ENCODE data around the gene OTUB2. TPM values are rescaled to one million over a fixed set of nuclear protein-coding genes. Genes with fewer than 3 reads are reported as not detected.

Gene OTUB2
- total and polyA plus RNA-seq, 11 donors: 0.09 to 0.60 (median 0.38) TPM

DNA sequence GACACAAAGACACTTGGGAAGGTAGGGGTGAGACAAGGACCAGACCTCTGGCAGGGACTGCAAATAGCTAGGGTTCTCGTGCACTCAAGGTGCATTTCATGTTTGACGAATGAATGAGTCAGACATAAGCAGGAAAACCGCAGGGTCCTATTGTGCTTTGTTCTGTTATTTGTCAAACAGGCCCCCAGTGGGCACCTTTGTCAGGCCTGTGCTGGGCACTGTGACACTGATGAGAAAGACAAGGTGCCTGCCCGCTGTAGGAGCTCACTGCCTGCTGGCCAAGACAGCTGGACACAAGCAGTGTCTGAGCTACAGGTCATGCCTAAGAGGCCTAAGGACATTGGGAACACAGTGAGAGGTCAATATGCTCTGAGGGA is 2.3 kb downstream of the OTUB2 start:
- DNase-seq (no peak), ATAC-seq (no peak)
- no peak overlapping the region for H3K4me3 ChIP-seq
- H3K9me3 ChIP-seq: no peaks in the 10 kb centered on the region
- H3K36me3 ChIP-seq: no peaks in the 10 kb centered on the region
- intact Hi-C loops (cut with DNase I): loop anchor here in 1 of 10 donors (10.0 kb wide), 1 partner anchor 824 kb away; the partner anchor contains the start of genes GON7 and UBR7
- no peak for TF ChIP-seq POLR2A (IDR thresholded peaks at IDR 0.05)
- TF ChIP-seq, protein P1, sequence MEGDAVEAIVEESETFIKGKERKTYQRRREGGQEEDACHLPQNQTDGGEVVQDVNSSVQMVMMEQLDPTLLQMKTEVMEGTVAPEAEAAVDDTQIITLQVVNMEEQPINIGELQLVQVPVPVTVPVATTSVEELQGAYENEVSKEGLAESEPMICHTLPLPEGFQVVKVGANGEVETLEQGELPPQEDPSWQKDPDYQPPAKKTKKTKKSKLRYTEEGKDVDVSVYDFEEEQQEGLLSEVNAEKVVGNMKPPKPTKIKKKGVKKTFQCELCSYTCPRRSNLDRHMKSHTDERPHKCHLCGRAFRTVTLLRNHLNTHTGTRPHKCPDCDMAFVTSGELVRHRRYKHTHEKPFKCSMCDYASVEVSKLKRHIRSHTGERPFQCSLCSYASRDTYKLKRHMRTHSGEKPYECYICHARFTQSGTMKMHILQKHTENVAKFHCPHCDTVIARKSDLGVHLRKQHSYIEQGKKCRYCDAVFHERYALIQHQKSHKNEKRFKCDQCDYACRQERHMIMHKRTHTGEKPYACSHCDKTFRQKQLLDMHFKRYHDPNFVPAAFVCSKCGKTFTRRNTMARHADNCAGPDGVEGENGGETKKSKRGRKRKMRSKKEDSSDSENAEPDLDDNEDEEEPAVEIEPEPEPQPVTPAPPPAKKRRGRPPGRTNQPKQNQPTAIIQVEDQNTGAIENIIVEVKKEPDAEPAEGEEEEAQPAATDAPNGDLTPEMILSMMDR (IDR thresholded peaks at IDR 0.05): no peak
- peaks cover 0 to 15% (median 1%) of the 10 kb centered on the region in 12 donors for H3K4me1 ChIP-seq
- H3K27me3 ChIP-seq: no peaks in the 10 kb centered on the region
- WGBS, 4 donors: 80 to 86% (median 85%) methylated on average over 4 of the region's 4 CpGs
- no peak overlapping the region for H3K27ac ChIP-seq

DNA sequence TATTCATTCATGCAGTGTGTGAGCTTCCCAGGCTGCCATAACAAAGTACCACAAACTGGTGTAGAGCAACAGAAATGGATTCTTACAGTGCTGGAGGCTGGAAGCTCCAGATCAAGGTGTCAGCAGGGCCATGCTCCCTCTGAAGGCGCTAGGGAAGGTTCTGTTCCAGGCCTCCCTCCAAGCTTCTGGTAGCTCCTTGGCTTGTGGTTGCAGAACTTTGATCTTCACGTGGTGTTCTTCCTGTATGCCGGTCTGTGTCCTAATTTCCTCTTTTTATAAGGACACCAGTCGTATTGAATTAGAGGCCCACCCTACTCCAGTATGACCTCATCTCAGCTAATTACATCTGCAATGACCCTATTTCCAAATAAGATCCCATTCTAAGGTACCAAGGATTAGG is 3.1 kb downstream of the OTUB2 start:
- no peaks in the 10 kb centered on the region for H3K36me3 ChIP-seq
- intact Hi-C loops (cut with DNase I): loop anchor here in 1 of 10 donors (10.0 kb wide), 1 partner anchor 824 kb away; the partner anchor contains the start of genes GON7 and UBR7
- H3K4me1 ChIP-seq: peaks cover 0 to 15% (median 1%) of the 10 kb centered on the region in 12 donors
- no peak overlapping the region for H3K27ac ChIP-seq
- no peaks in the 10 kb centered on the region for H3K9me3 ChIP-seq
- ATAC-seq (no peak), DNase-seq (no peak)
- 61 to 87% (median 67%) methylated on average over 4 of the region's 4 CpGs for WGBS, 4 donors
- H3K27me3 ChIP-seq: no peaks in the 10 kb centered on the region
- TF ChIP-seq POLR2A (IDR thresholded peaks at IDR 0.05): no peak
- TF ChIP-seq, protein P1 (IDR thresholded peaks at IDR 0.05): no peak
- no peak overlapping the region for H3K4me3 ChIP-seq

DNA sequence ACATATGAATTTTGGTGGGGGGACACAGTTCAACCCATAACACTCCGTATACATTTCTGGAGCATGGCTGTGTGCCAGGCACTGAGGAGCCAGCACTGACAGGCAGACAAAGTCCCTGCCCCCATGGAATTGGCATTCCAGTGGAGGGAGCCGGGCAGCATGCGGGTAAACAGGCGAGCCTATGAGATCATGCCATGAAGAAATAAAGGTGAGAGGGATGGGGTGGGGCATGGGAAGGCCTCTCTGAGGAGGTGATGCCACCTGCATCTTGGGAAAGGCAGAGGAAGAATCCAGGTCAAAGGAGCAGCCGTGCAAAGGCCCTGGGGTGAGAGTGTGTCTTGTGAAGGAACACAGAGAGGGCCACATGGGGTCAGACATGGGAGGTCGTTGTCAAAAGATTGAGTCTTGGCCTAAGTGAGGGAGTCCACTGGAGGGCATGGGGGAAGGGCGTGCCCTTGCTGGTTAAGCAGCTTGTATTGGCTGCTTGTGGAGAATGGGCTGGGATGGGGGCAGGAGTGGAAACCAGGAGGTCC is 3.6 kb downstream of the OTUB2 start:
- peaks cover 0 to 15% (median 1%) of the 10 kb centered on the region in 12 donors for H3K4me1 ChIP-seq
- 87 to 93% (median 90%) methylated on average over 7 of the region's 7 CpGs for WGBS, 4 donors
- H3K9me3 ChIP-seq: peaks cover 0 to 3% (median 0%) of the 10 kb centered on the region in 12 donors
- no peak overlapping the region for H3K4me3 ChIP-seq
- TF ChIP-seq, protein P1 (IDR thresholded peaks at IDR 0.05): no peak
- no peak for TF ChIP-seq POLR2A (IDR thresholded peaks at IDR 0.05)
- intact Hi-C loops (cut with DNase I): loop anchor here in 3 of 10 donors (10.0 kb wide), 2 partner anchors 455 to 825 kb away; partner anchors contain the start of genes GON7 (in 1 of the 3) and UBR7 (in 1 of the 3)
- no peaks in the 10 kb centered on the region for H3K27me3 ChIP-seq
- H3K36me3 ChIP-seq: no peaks in the 10 kb centered on the region
- DNase-seq (no peak), ATAC-seq (no peak)
- no peak overlapping the region for H3K27ac ChIP-seq

DNA sequence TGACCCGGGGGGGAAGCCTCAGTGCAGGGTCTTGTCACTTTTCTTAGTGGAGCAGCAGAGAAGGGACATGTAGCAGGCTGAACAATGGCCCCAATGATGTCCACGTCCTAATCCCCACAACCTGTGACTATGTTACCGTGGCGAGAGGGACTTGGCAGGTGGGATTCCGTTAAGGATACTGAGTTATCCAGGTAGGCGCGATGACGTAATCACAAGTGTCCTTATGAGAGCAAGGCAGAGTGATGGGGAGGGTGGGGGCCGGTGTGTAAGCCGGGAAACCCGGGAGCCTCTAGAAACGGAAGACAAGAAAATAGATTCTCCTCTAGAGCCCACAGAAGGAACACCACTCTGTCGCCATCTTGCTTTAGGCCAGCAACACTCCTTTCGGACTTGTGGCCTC is 4.4 kb downstream of the OTUB2 start:
- whole genome bisulfite sequencing, 4 donors: 87 to 92% (median 90%) methylated on average over 14 of the region's 14 CpGs

More for the DNA sequence above, 4.4 kb downstream of the OTUB2 start:
- Histone ChIP-seq H3K27me3 (no peaks in the 10 kb centered on the region), H3K4me1 (peaks cover 0 to 15% (median 1%) of the 10 kb centered on the region in 12 donors), H3K4me3 (no peak overlapping the region), H3K36me3 (no peaks in the 10 kb centered on the region), H3K27ac (no peak overlapping the region), H3K9me3 (peaks cover 0 to 4% (median 0%) of the 10 kb centered on the region in 12 donors)
- ATAC-seq (no peak), DNase-seq (no peak)
- TF ChIP-seq, protein P1 (IDR thresholded peaks at IDR 0.05): no peak
- no peak for TF ChIP-seq POLR2A (IDR thresholded peaks at IDR 0.05)
- intact Hi-C loops (cut with DNase I): loop anchor here in 2 of 10 donors (10.0 kb wide), 1 partner anchor 454 kb away; no protein-coding TSS in a partner anchor
